Loucy (cell line): ENCODE data around the gene MOCS1.

Experiments used
- EZH2phosphoT487 ChIP-seq: fragments of 200-600 bp; IDR thresholded peaks from 2 replicates; pipeline ENCODE4 v1.6.1; 2018; ENCODE audit warnings: antibody characterized with exemption, mild to moderate bottlenecking, moderate library complexity, borderline replicate concordance
- TF ChIP-seq, protein P1 (sequence below): fragments of 200-600 bp; sonication (generic); conservative IDR thresholded peaks from 2 replicates; pipeline ENCODE4 v1.5.1; 2014; ENCODE audit warnings: mild to moderate bottlenecking, antibody characterized with exemption, low read length

- TF ChIP-seq, protein P1, sequence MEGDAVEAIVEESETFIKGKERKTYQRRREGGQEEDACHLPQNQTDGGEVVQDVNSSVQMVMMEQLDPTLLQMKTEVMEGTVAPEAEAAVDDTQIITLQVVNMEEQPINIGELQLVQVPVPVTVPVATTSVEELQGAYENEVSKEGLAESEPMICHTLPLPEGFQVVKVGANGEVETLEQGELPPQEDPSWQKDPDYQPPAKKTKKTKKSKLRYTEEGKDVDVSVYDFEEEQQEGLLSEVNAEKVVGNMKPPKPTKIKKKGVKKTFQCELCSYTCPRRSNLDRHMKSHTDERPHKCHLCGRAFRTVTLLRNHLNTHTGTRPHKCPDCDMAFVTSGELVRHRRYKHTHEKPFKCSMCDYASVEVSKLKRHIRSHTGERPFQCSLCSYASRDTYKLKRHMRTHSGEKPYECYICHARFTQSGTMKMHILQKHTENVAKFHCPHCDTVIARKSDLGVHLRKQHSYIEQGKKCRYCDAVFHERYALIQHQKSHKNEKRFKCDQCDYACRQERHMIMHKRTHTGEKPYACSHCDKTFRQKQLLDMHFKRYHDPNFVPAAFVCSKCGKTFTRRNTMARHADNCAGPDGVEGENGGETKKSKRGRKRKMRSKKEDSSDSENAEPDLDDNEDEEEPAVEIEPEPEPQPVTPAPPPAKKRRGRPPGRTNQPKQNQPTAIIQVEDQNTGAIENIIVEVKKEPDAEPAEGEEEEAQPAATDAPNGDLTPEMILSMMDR = no peak
- TF ChIP-seq EZH2phosphoT487 = no peak
These were observed 78.8 kb downstream of the MOCS1 start for GRCh38 chr6:39855356-39855995.
